Raji (cell line): ENCODE results near the gene SYT15.
"Not testable (repeated sequence)": the region's sequence is repeated elsewhere in the genome, so short reads cannot be mapped to it uniquely, and the experiment has no call there.

Source experiments
- POLR2A ChIP-seq: IDR thresholded peaks from 2 replicates; pipeline ENCODE4 v1.6.1; 2011; ENCODE audit warnings: low read depth, low read length, control low read depth; ENCODE audit not compliant: insufficient read depth

SYT15 gene

GRCh38 chr10:46578474-46579178, at the start of gene SYT15:
SYT15 (plus strand) TSS chr10:46579128; CDS start chr10:46579169, 41 bp downstream.
- TF ChIP-seq POLR2A = not testable (repeated sequence)

GRCh38 chr10:46530249-46531186, 48.4 kb upstream of the SYT15 start:
- no peak for TF ChIP-seq POLR2A

- no peak for TF ChIP-seq POLR2A
Observed at GRCh38 chr10:46534828-46535524, 44.0 kb upstream of the SYT15 start.

DNA sequence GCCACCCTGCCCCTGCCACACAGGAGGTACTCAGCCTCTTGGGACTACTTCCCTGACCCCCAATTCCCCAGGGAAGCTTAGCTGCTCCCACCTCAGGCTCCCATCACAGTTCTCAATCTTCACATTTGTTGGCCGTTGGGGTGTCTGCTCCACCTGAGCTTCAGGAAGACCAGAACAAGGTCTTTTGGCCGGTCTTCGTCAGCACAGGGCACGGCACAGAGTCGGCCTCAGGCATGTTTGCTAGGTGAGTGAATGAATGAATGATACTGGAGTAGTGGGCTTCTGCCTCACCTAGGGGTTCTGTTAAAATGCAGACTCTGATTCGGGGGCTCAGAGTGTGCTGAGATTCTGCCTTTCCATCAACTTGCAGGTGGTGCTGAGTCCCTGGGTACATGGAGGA, 42.8 kb upstream of the SYT15 start:
- no peak for TF ChIP-seq POLR2A

DNA sequence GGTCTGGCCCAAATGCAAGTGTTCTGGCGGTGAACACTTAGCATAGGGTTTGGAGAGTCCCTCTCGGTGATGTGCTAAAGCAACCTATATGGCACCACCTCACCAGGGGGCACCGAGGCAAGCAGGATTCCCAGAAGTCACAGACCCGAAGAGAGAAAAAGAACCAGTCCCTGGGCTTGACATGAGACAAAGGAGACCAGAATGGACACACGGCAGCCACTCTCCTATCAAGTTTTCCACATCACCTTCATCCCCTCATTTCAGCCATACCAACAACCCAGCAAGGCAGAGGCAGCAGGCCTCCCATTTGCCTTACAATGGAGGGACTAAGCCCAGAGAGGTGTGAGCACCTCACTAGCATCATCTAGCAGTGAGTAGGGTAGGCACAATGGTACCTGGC, 42.1 kb upstream of the SYT15 start:
- no peak for TF ChIP-seq POLR2A

- no peak for TF ChIP-seq POLR2A
Observed at GRCh38 chr10:46537309-46537708, 41.6 kb upstream of the SYT15 start.

- TF ChIP-seq POLR2A = no peak
Observed at GRCh38 chr10:46538155-46538554, 40.8 kb upstream of the SYT15 start.

DNA sequence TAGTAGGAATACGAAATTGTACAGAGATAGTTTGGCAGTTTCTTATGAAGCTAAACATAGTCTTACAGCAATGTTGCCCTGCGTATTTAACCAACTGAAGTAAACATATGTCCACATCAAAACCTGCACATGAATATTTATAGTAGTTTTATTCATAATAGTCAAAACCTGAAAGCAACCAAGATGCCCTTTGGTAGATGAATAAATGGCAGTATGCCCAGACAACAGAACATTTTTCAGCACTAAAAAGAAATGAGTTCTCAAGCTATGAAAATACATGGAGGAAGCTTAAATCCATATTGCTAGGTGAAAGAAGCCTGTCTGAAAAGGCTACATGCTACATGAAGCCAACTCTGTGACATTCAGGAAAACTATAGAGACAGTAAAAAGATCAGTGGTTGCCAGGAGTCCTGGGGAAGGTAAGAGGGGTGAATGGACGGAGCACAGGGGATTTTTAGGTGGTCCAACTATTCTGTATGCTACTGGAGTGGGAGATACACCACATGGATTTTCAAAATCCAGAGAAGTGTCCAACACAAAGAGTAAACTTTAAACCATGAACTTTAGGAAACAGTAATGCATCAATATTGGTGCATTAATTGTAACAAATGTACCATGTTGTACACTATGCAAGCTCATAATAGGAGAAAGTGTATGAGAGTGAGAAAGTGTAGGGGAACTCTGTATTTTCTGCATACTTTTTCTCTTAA, 40.1 kb upstream of the SYT15 start:
- no peak for TF ChIP-seq POLR2A

DNA sequence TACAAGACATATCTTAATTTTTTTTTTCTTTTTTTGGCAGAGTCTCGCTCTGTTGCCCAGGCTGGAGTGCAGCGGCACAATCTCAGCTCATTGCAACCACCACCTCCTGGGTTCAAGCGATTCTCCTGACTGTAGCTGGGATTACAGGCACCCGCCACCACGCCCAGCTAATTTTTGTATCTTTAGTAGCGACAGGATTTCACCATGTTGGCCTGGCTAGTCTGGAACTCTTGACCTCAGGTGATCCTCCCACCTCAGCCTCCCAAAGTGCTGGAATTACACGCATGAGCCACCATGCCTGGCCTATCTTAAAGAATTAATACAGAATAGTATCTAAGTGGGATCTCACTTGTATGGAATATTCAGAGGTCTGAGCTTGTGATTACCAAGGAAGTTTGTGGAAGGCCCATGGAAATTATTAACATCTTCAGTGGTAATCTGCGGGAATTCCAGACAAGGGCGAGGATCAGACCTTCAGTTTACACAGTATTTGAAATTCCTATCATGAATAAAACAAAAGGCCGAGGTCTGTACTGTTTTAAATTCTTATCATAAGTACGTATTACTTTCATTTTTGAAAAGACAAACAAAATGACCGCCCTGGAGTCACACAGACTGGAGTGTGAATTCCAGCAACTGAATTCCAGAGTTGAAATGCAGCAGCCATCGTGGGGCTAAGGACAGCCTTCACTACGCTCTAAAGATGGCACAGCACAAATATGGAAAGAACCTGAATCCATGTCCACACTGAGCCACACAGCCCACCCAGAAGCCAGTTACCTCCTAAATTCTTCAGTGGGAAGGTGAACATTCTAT, 39.1 kb upstream of the SYT15 start:
- TF ChIP-seq POLR2A = no peak

DNA sequence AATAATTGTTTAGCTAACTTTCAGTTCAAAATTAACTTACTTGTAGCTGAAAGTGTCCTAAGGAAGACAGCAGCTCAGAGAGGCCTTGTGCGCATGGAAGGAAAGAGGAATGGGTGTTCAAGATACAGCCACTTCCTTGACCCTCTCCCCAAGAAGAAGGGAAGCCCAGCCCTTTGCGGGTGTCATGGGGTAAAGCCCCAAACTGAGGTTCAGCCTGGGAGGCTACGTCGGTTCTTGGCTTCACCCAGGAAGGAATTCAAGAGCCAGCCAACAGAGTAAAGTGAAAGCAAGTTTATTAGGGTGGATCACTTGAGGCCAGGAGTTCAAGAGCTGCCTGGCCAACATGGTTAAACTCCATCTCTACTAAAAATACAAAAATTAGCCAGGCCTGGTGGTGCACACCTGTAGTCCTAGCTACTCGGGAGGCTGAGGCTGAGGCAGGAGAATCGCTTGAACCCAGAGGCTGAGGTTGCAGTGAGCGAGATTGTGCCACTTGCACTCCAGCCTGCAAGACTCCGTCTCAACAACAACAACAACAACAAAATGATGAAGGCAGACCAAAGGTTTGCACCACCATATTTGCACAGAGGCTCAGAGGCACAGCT, 38.4 kb upstream of the SYT15 start:
- no peak for TF ChIP-seq POLR2A

DNA sequence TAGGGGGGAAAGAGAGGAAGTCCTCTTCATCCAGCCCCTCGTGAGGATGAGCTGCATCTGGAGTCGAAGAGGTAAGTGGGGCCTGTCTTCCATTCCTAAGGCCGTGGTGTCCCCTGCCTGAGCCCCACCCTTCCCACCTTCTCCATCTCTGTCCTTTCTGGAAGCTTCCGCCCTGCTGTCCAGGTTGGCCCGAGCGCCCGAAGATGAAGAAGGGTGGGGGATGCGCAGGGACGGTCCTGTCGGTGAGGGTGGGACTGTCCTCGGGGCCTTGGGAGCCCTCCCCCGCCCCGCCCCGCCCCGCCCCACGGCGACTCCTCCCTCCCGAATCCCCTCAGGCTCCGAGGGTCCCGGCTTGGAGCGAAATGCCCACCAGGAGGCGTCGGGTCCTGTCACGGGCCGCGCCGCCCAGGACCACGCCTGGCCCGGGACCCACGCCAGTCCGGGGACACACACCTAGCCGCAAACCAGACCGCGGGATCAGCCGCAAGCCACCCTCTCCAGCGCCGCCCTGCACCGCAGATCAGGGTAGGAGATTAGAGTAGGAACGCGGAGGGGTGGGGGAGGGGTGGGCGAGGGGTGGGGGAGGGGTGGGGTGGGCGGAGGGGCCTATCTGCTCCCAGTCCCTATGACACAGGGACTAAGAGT, 37.8 kb upstream of the SYT15 start:
- no peak for TF ChIP-seq POLR2A

- no peak for TF ChIP-seq POLR2A
Observed at GRCh38 chr10:46541735-46542566, 37.0 kb upstream of the SYT15 start.
